Bronchial epithelial cell (primary cell): ENCODE results near the gene RBMS1. TPM values are rescaled to one million over a fixed set of nuclear protein-coding genes. Genes with fewer than 3 reads are reported as not detected.

ENCODE experiments used
- DNase-seq: peaks from one replicate; pipeline ENCODE4 v3.0.0-alpha.2; 2010; ENCODE audit warnings: low read depth
- FAIRE-seq: peaks from 2 replicates; lab custom pipeline; 2011; peaks lifted over from hg19 to GRCh38; lab: Jason Lieb, UNC
- H3K27me3 ChIP-seq: 2 replicates; pipeline ENCODE4 v1.5.1; 2011; ENCODE audit warnings: low read length; ENCODE audit not compliant: control insufficient read depth, insufficient read depth
- H3K36me3 ChIP-seq: 2 replicates; pipeline ENCODE4 v1.5.1; 2011; ENCODE audit warnings: low read length; ENCODE audit not compliant: control insufficient read depth, insufficient read depth
- H3K4me3 ChIP-seq: 2 replicates; pipeline ENCODE4 v1.5.1; 2011; ENCODE audit warnings: mild to moderate bottlenecking, low read depth, low read length, control low read depth
- total RNA-seq: library from RNA; depleted of rRNA; stranded (reverse); fragments of >200 nt; gene quantifications from 2 replicates; pipeline ENCODE4 v1.2.1, GENCODE V29; 2014
- TF ChIP-seq, protein P1 (sequence below): IDR thresholded peaks from 2 replicates; pipeline ENCODE4 v1.5.1; 2011; ENCODE audit warnings: mild to moderate bottlenecking, moderate library complexity, low read length, control low read depth, inconsistent platforms; ENCODE audit not compliant: insufficient read depth, severe bottlenecking

RBMS1 gene
- total RNA-seq, 1 donor from 2014 or later = 30.0 TPM

DNA sequence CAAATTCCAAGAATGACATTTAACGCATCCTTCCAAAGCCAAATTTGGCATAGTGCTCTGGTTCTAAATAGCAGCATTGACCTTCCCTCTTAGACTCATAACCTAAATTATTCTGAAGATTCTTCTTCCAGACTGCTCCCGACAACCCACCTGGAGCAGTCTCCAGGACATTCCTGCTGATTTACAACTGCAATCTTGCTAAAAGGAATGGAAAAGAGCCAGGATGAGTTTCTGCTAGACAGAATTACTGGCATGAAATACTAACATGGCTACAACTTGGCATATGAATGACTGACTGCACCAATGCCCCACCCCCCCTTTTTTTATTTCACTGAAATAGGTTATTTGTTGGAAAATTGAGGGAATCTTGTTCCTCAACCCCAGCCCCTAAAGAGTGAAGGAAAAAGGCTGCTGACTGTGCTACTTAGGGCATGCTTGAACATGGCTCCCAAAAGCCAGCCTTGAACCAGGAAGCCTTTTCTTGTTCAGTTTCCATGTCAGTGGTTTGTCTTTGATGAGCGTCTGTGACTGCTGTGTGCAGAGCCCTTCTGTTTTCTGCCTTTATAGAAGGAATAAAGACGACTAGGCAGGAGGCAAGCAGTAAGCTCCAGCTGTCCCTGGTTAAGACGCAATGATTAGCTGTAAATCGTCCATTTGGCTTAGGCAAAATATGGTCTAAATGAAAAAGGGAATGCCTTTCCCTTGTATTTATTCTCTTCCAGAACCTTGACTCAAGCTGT, 246.1 kb downstream of the RBMS1 start:
- no peaks in the 10 kb centered on the region for H3K36me3 ChIP-seq
- FAIRE-seq (no peak), DNase-seq (no peak)
- H3K27me3 ChIP-seq = no peaks in the 10 kb centered on the region
- H3K4me3 ChIP-seq = no peak overlapping the region
- TF ChIP-seq, protein P1, sequence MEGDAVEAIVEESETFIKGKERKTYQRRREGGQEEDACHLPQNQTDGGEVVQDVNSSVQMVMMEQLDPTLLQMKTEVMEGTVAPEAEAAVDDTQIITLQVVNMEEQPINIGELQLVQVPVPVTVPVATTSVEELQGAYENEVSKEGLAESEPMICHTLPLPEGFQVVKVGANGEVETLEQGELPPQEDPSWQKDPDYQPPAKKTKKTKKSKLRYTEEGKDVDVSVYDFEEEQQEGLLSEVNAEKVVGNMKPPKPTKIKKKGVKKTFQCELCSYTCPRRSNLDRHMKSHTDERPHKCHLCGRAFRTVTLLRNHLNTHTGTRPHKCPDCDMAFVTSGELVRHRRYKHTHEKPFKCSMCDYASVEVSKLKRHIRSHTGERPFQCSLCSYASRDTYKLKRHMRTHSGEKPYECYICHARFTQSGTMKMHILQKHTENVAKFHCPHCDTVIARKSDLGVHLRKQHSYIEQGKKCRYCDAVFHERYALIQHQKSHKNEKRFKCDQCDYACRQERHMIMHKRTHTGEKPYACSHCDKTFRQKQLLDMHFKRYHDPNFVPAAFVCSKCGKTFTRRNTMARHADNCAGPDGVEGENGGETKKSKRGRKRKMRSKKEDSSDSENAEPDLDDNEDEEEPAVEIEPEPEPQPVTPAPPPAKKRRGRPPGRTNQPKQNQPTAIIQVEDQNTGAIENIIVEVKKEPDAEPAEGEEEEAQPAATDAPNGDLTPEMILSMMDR = no peak

DNA sequence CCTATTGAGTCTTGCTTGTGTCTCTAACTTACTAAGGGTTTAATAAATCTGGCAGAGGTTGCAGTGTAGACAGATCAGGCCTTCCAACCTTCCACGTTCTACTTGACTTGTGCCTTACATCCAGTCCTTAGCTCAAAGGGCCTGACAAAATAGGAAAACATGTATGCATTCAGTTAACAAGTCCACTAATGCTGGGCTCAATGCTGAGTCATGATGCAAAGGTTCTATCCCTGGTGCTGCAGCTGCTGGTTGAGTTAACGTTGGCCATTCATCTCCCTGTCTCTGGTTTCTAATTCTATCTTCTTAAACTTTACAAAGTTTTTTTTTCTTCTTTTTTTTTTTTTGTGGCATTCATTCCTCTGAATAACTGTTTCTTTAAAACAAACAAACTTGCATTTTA, 247.3 kb downstream of the RBMS1 start:
- no peaks in the 10 kb centered on the region for H3K27me3 ChIP-seq
- DNase-seq = peak; percentile 40
- FAIRE-seq = no peak
- H3K36me3 ChIP-seq = no peaks in the 10 kb centered on the region
- TF ChIP-seq, protein P1 = no peak
- H3K4me3 ChIP-seq = no peak overlapping the region

DNA sequence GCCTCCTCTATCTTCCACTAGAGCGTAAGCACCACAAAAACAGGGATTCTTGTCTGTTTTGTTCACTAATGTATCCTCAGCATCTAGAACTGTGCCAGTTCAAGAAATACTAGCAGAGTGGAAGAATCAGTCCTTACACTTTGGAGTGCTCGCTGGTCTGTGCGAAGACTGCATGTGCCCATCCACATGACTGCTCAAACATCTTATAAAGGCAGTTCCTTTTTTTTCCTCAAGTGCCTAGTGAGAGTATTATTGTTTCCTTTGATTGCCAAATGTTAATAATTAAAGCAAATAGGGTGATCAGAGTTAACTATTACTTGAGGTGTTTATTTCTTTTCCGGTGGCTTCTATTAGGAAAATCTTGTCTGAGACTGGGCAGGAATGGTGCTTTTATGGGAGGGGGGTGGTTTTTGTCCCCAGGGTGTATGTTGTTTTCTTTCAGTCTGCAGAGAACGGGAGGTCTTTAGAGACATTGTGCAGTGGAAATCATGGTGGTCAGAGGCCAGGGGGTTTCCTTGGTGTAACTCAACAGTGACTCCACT, 247.9 kb downstream of the RBMS1 start:
- TF ChIP-seq, protein P1 = no peak

DNA sequence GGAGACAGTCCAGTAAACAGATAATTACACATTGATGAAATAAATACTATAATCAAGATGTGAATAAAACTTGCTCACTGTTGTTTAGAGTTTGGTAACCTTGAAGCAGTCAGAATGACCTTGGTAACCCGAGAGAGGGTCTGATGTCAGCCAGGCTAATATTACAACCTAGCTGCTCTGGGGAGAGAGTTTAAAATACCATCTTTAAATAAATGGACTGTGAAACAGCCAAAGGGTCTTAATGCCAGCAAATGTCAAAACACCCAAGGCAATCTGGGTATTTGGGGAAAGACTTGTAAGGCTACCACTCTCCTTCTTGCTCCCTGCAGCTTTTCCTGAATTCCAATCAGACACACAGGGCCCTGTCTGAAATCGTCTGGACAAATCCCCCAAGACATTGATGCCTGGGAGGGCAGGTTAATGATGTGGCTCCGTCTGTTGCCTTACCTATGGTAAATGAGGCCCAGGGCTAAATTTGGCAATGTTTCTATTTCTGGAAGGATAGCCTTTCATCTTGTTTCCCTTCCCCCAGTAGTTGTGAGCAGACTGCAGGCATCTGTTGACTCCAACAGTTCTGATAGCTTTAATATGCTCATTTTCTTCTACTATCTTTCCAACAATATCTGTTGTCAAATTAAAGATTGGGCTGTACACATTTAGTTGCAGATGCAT, 250.6 kb downstream of the RBMS1 start:
- H3K27me3 ChIP-seq = no peaks in the 10 kb centered on the region
- FAIRE-seq = no peak
- H3K36me3 ChIP-seq = no peaks in the 10 kb centered on the region
- no peak overlapping the region for H3K4me3 ChIP-seq
- TF ChIP-seq, protein P1 = no peak
- DNase-seq = peak; percentile 67

More for the DNA sequence above, 247.9 kb downstream of the RBMS1 start:
- DNase-seq = no peak
- FAIRE-seq = no peak
- no peaks in the 10 kb centered on the region for H3K36me3 ChIP-seq
- no peak overlapping the region for H3K4me3 ChIP-seq
- H3K27me3 ChIP-seq = no peaks in the 10 kb centered on the region

DNA sequence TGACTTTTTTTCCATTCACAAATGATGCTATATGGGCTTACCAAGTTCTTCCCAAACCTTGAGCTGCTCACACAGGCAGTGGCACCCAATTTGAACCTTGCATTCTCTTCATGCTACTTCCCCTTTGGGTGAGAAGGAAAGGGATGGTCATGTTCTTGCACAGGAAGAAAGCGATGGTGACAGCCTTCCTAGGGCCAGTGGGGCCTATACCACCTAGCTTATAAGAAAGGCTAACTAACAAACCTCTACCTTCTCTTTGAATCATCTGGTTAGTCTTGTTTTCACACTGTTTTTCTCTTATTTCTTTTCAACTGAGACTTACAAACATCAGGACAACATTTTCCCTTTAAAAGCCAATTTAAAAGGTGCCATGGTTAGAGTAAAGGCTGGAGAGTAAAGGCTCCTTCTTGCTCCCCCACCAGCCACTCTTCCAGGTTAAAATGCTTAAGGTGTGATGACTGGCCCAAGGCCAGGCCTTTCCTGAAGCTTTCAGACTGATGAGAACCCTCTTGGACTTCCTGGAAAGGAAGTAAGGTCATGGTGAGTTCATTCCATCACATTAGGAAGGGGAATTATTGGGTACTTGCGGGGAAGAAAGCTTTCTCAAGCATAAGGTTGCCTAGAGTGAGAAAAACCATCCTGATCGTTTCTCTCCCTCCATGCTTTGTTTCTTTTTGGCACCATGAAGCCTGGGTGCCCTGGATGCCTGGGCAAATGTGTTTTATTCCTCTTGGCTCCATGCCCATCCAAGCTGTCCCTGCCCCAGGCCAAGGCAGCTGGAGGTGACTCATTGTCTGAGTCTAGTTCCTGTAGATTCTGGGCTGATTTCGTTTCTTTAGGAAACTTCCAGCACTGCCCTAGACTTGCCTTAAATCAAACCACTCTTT, 252.1 kb downstream of the RBMS1 start:
- H3K27me3 ChIP-seq = no peaks in the 10 kb centered on the region
- H3K36me3 ChIP-seq = no peaks in the 10 kb centered on the region
- FAIRE-seq (peak; percentile 58), DNase-seq (peak; percentile 93)
- TF ChIP-seq, protein P1 = no peak
- H3K4me3 ChIP-seq = no peak overlapping the region
